Measurements from ENCODE around the gene MAN2B2. TPM values are rescaled to one million over a fixed set of nuclear protein-coding genes. Genes with fewer than 3 reads are reported as not detected.

Gene MAN2B2
- total RNA-seq, 1 experiment from 2014 or later, result 27.8 TPM

GRCh38 chr4:6605605-6606004 is 30.6 kb downstream of the MAN2B2 start:
- TF ChIP-seq EZH2 (IDR thresholded peaks at IDR 0.05; ENCODE audit: low read depth) (no peak), CTCF (conservative IDR thresholded peaks at IDR 0.05) (no peak)
- no peak for DNase-seq
- no peaks in the 10 kb centered on the region for H4K20me1 ChIP-seq (ENCODE audit: insufficient read depth)
- ChIA-PET CTCF (no interaction called here), POLR2A (ENCODE audit: unreplicated experiment) (no interaction called here)
- H2AFZ ChIP-seq, result no peak overlapping the region
- no peaks in the 10 kb centered on the region for H3K27me3 ChIP-seq (ENCODE audit: insufficient read depth, low read depth)
- H3K36me3 ChIP-seq (ENCODE audit: low read depth), result no peaks in the 10 kb centered on the region
- H3K4me2 ChIP-seq, result no peak overlapping the region
- H3K4me1 ChIP-seq (replicated peaks; ENCODE audit: insufficient read depth), result no peaks in the 10 kb centered on the region
- intact Hi-C loops (cut with micrococcal nuclease; ENCODE audit: unreplicated experiment), result no loop called here
- no peaks in the 10 kb centered on the region for H3F3A ChIP-seq (ENCODE audit: insufficient read depth, low read depth)
- H3K79me2 ChIP-seq (ENCODE audit: low read depth), result no peaks in the 10 kb centered on the region
- no peak overlapping the region for H3K27ac ChIP-seq
- H3K9me3 ChIP-seq (ENCODE audit: insufficient read depth, low read depth), result no peaks in the 10 kb centered on the region
- no TSS peak for BruUV-seq (replicated peaks)
- H3K4me3 ChIP-seq, result no peak overlapping the region
- H3K9me2 ChIP-seq (ENCODE audit: insufficient read depth), result no peaks in the 10 kb centered on the region

- POLR2A ChIA-PET (ENCODE audit: unreplicated experiment), result interaction anchor here (0.6 kb wide), 1 partner anchor 27 kb away, joined by 3 read pairs; no protein-coding TSS in a partner anchor
- BruUV-seq (replicated peaks), result no TSS peak
These were observed 31.7 kb downstream of the MAN2B2 start for GRCh38 chr4:6606465-6607235.

GRCh38 chr4:6607368-6608055 is 32.5 kb downstream of the MAN2B2 start:
- H3K27me3 ChIP-seq (ENCODE audit: insufficient read depth, low read depth), result no peaks in the 10 kb centered on the region
- intact Hi-C loops (cut with micrococcal nuclease; ENCODE audit: unreplicated experiment), result no loop called here
- H3K4me1 ChIP-seq (replicated peaks; ENCODE audit: insufficient read depth), result no peaks in the 10 kb centered on the region
- no TSS peak for BruUV-seq (replicated peaks)
- POLR2A ChIA-PET (ENCODE audit: unreplicated experiment), result interaction anchor here (0.6 kb wide), 1 partner anchor 26 kb away, joined by 3 read pairs; no protein-coding TSS in a partner anchor
- H4K20me1 ChIP-seq (ENCODE audit: insufficient read depth), result no peaks in the 10 kb centered on the region
- no peaks in the 10 kb centered on the region for H3K79me2 ChIP-seq (ENCODE audit: low read depth)
- no peak overlapping the region for H2AFZ ChIP-seq
- H3K9me3 ChIP-seq (ENCODE audit: insufficient read depth, low read depth), result no peaks in the 10 kb centered on the region
- H3K9me2 ChIP-seq (ENCODE audit: insufficient read depth), result no peaks in the 10 kb centered on the region
- H3K4me2 ChIP-seq, result no peak overlapping the region
- H3K27ac ChIP-seq, result no peak overlapping the region
- H3K36me3 ChIP-seq (ENCODE audit: low read depth), result no peaks in the 10 kb centered on the region
- TF ChIP-seq EZH2 (IDR thresholded peaks at IDR 0.05; ENCODE audit: low read depth), result no peak
- no peak for TF ChIP-seq CTCF (conservative IDR thresholded peaks at IDR 0.05)
- CTCF ChIA-PET, result interaction anchor here (0.6 kb wide), 1 partner anchor 1003 kb away, joined by 3 read pairs; no protein-coding TSS in a partner anchor
- H3F3A ChIP-seq (ENCODE audit: insufficient read depth, low read depth), result no peaks in the 10 kb centered on the region
- H3K4me3 ChIP-seq, result no peak overlapping the region
- DNase-seq, result no peak

More at GRCh38 chr4:6606465-6607235, 31.7 kb downstream of the MAN2B2 start:
- Histone ChIP-seq H2AFZ (no peak overlapping the region), H3F3A (ENCODE audit: insufficient read depth, low read depth) (no peaks in the 10 kb centered on the region), H3K27me3 (ENCODE audit: insufficient read depth, low read depth) (no peaks in the 10 kb centered on the region), H3K36me3 (ENCODE audit: low read depth) (no peaks in the 10 kb centered on the region), H3K4me3 (no peak overlapping the region), H3K9me3 (ENCODE audit: insufficient read depth, low read depth) (no peaks in the 10 kb centered on the region), H3K4me1 (replicated peaks; ENCODE audit: insufficient read depth) (no peaks in the 10 kb centered on the region), H3K9me2 (ENCODE audit: insufficient read depth) (no peaks in the 10 kb centered on the region), H3K27ac (no peak overlapping the region), H3K4me2 (no peak overlapping the region), H3K79me2 (ENCODE audit: low read depth) (no peaks in the 10 kb centered on the region), H4K20me1 (ENCODE audit: insufficient read depth) (no peaks in the 10 kb centered on the region)
- no peak for DNase-seq
- CTCF ChIA-PET, result no interaction called here
- intact Hi-C loops (cut with micrococcal nuclease; ENCODE audit: unreplicated experiment), result no loop called here
- TF ChIP-seq CTCF (conservative IDR thresholded peaks at IDR 0.05) (no peak), EZH2 (IDR thresholded peaks at IDR 0.05; ENCODE audit: low read depth) (no peak)

All from PC-9 (cell line).